HepG2 (cell line): ENCODE results near the gene COL5A1. TPM values are rescaled to one million over a fixed set of nuclear protein-coding genes. Genes with fewer than 3 reads are reported as not detected.

Experiments
- ATAC-seq: fragments of 200-7000 bp; cut with Tn5 transposase; 3 replicates; pipeline ENCODE4 v1.9.1; 2020; ENCODE audit warnings: mild to moderate bottlenecking, moderate library complexity
- BruUV-seq: library from RNA; stranded (reverse); fragments of 400-500 nt; replicated peaks from 2 replicates; lab custom pipeline; 2021; lab: Mats Ljungman, UMichigan
- CTCF ChIA-PET: fragments of 300-600 bp; formaldehyde crosslinking; extraction: SDS; loops from one replicate; lab custom pipeline; 2021; ENCODE audit warnings: low total read pairs, inconsistent platforms, low intra/inter-chr PET ratio; lab: Yijun Ruan, JAX
- POLR2A ChIA-PET: fragments of 350-600 bp; sonication (Branson Sonifier 250); formaldehyde crosslinking; loops from one replicate; lab custom pipeline; 2020; ENCODE audit warnings: antibody characterized with exemption, inconsistent platforms; lab: Yijun Ruan, JAX
- DNase-seq: peaks from one replicate; pipeline ENCODE4 v3.0.0-alpha.2; 2015; ENCODE audit warnings: low spot score
- FAIRE-seq: peaks from 3 replicates; lab custom pipeline; 2011; peaks lifted over from hg19 to GRCh38; lab: Jason Lieb, UNC
- H2AFZ ChIP-seq: one replicate; pipeline ENCODE4 v1.6.1; 2011; ENCODE audit warnings: low read length, inconsistent platforms
- H3K27ac ChIP-seq: fragments of 300-600 bp; 3 replicates; pipeline ENCODE4 v1.8.0; 2011; ENCODE audit warnings: mixed run types, mild to moderate bottlenecking, mixed read lengths, low read length, inconsistent platforms; ENCODE audit not compliant: insufficient read depth; ENCODE audit errors: extremely low read length
- H3K27me3 ChIP-seq, 2 experiments: fragments of 200-600 bp in 1 of 2; 2 replicates in 1 of 2; 3 replicates in 1 of 2; pipeline versions ENCODE4 v1.6.0 to v1.8.0; 2011; ENCODE audit warnings: low read length in 2 of 2, mild to moderate bottlenecking in 2 of 2, moderate library complexity in 2 of 2, inconsistent platforms in 1 of 2; ENCODE audit not compliant: insufficient read depth in 2 of 2, control insufficient read depth in 1 of 2
- H3K36me3 ChIP-seq, 2 experiments: fragments of 200-600 bp in 1 of 2; replicated peaks in 1 of 2; 2 replicates in 1 of 2; 3 replicates in 1 of 2; pipeline versions ENCODE4 v1.5.1 to v1.8.0; 2011; ENCODE audit warnings: low read length in 2 of 2, inconsistent platforms in 1 of 2; ENCODE audit not compliant: insufficient read depth in 2 of 2, control insufficient read depth in 1 of 2
- H3K4me1 ChIP-seq: 2 replicates; pipeline ENCODE4 v1.5.1; 2012; ENCODE audit warnings: low read length, inconsistent platforms; ENCODE audit not compliant: insufficient read depth
- H3K4me2 ChIP-seq: 2 replicates; pipeline ENCODE4 v1.6.0; 2011; ENCODE audit warnings: low read depth, low read length, inconsistent platforms
- H3K4me3 ChIP-seq, 3 experiments: fragments of 200-600 bp in 1 of 3; sonication (generic), shearing (Covaris generic) in 1 of 3; replicated peaks in 1 of 3; 2 replicates each; pipeline ENCODE4 v1.5.1; 2011 to 2016; ENCODE audit warnings: low read length in 3 of 3, inconsistent platforms in 2 of 3, low read depth in 2 of 3, mild to moderate bottlenecking in 2 of 3, control low read depth in 1 of 3, mixed read lengths in 1 of 3; ENCODE audit not compliant: insufficient read depth in 1 of 3
- H3K79me2 ChIP-seq: one replicate; pipeline ENCODE4 v1.6.1; 2011; ENCODE audit warnings: low read length, inconsistent platforms; ENCODE audit not compliant: insufficient read depth
- H3K9ac ChIP-seq: 2 replicates; pipeline ENCODE4 v1.6.0; 2011; ENCODE audit warnings: mild to moderate bottlenecking, low read depth, low read length, inconsistent platforms; ENCODE audit not compliant: insufficient read depth
- H3K9me3 ChIP-seq: 2 replicates; pipeline ENCODE4 v1.5.1; 2012; ENCODE audit warnings: mild to moderate bottlenecking, low read length
- H4K20me1 ChIP-seq: 2 replicates; pipeline ENCODE4 v1.6.0; 2011; ENCODE audit warnings: inconsistent platforms, mild to moderate bottlenecking, low read length, moderate library complexity; ENCODE audit not compliant: insufficient read depth
- DDIT3 ChIP-seq: sonication (generic); formaldehyde crosslinking; IDR thresholded peaks from 2 replicates; pipeline ENCODE4 v1.4.0; 2020; ENCODE audit warnings: mild to moderate bottlenecking, missing genetic modification reagents
- EHMT2 ChIP-seq: fragments of 200-600 bp; sonication (generic); IDR thresholded peaks from 2 replicates; pipeline ENCODE4 v1.7.0; 2017; ENCODE audit warnings: antibody characterized with exemption, low read depth, low read length, borderline replicate concordance
- HIVEP1 ChIP-seq: sonication (generic); formaldehyde crosslinking; IDR thresholded peaks from 2 replicates; pipeline ENCODE4 v1.4.0; 2020; ENCODE audit warnings: mild to moderate bottlenecking, missing genetic modification reagents
- KDM5B ChIP-seq: sonication (generic); formaldehyde crosslinking; IDR thresholded peaks from 2 replicates; pipeline ENCODE4 v1.4.0; 2020; ENCODE audit warnings: missing genetic modification reagents, mild to moderate bottlenecking, borderline replicate concordance
- KMT2A ChIP-seq: sonication (generic); formaldehyde crosslinking; IDR thresholded peaks from 2 replicates; pipeline ENCODE4 v1.4.0; 2020; ENCODE audit warnings: missing genetic modification reagents
- MTERF4 ChIP-seq: sonication (generic); formaldehyde crosslinking; IDR thresholded peaks from 2 replicates; pipeline ENCODE4 v1.8.0; 2023; ENCODE audit warnings: mild to moderate bottlenecking, missing genetic modification reagents
- NR2C2 ChIP-seq: sonication (generic); formaldehyde crosslinking; IDR thresholded peaks from 2 replicates; pipeline ENCODE4 v1.4.0; 2020; ENCODE audit warnings: missing genetic modification reagents, mild to moderate bottlenecking, moderate library complexity, borderline replicate concordance
- NR2F1 ChIP-seq, 2 experiments: fragments of 450-650 bp in 1 of 2; formaldehyde crosslinking in 1 of 2; IDR thresholded peaks; 2 replicates each; pipeline versions ENCODE4 v1.5.0 to v1.6.1; 2016 to 2020; ENCODE audit warnings: mild to moderate bottlenecking in 1 of 2, missing compliant biosample characterization in 1 of 2, missing genetic modification reagents in 1 of 2, moderate library complexity in 1 of 2
- NR2F2 ChIP-seq: IDR thresholded peaks from 2 replicates; pipeline ENCODE4 v1.6.1; 2012; ENCODE audit warnings: low read depth, inconsistent platforms, borderline replicate concordance
- PHF8 ChIP-seq: sonication (generic); formaldehyde crosslinking; IDR thresholded peaks from 2 replicates; pipeline ENCODE4 v1.5.0; 2020; ENCODE audit warnings: missing genetic modification reagents
- SPEN ChIP-seq: sonication (generic); formaldehyde crosslinking; IDR thresholded peaks from 2 replicates; pipeline ENCODE4 v1.5.1; 2020; ENCODE audit warnings: low read depth, mild to moderate bottlenecking, missing genetic modification reagents
- SSRP1 ChIP-seq: IDR thresholded peaks from 2 replicates; pipeline ENCODE4 v1.6.1; 2016; ENCODE audit warnings: control low read depth
- ZBTB7A ChIP-seq: sonication (generic); formaldehyde crosslinking; IDR thresholded peaks from 2 replicates; pipeline ENCODE4 v1.8.0; 2022; ENCODE audit warnings: mild to moderate bottlenecking, missing genetic modification reagents
- ZBTB8A ChIP-seq: sonication (generic); formaldehyde crosslinking; IDR thresholded peaks from 2 replicates; pipeline ENCODE4 v1.4.0; 2020; ENCODE audit warnings: mild to moderate bottlenecking, low read depth, missing genetic modification reagents, borderline replicate concordance
- ZNF136 ChIP-seq: sonication (generic); formaldehyde crosslinking; IDR thresholded peaks from 2 replicates; pipeline ENCODE4 v1.8.1; 2022; ENCODE audit warnings: low read depth, mild to moderate bottlenecking, moderate library complexity, missing genetic modification reagents
- ZNF446 ChIP-seq: sonication (generic); formaldehyde crosslinking; IDR thresholded peaks from 2 replicates; pipeline ENCODE4 v1.5.0; 2020; ENCODE audit warnings: mild to moderate bottlenecking, missing genetic modification reagents
- ZNF609 ChIP-seq: sonication (generic); formaldehyde crosslinking; IDR thresholded peaks from 2 replicates; pipeline ENCODE4 v1.4.0; 2020; ENCODE audit warnings: mild to moderate bottlenecking, missing genetic modification reagents, borderline replicate concordance
- ZNF75D ChIP-seq: sonication (generic); formaldehyde crosslinking; IDR thresholded peaks from 2 replicates; pipeline ENCODE4 v1.8.1; 2023; ENCODE audit warnings: missing genetic modification reagents, mild to moderate bottlenecking, borderline replicate concordance
- WGBS: methylation state at CpG from one replicate; pipeline ENCODE4 v1.1.6; 2017; ENCODE audit warnings: low lambda C conversion rate; 5-methylcytosine and 5-hydroxymethylcytosine counted together
- in situ Hi-C: cut with HindIII; loops from 2 replicates; pipeline ENCODE4 v1.10.0; 2017; ENCODE audit warnings: low pct_unique_long_range_greater_than_20kb; ENCODE audit not compliant: extremely low pct_ligation_motif_present
- intact Hi-C: fragments of 100-400 bp; cut with micrococcal nuclease; formaldehyde crosslinking; loops from one replicate; pipeline ENCODE4 v1.10.0; 2022; ENCODE audit not compliant: unreplicated experiment
- polyA plus RNA-seq, 8 experiments: library from polyadenylated mRNA; depleted of rRNA in 3 of 8; stranded (reverse) in 7 of 8; unstranded in 1 of 8; fragments of >200 nt; fragmentation: Illumina TruSeq in 4 of 8; extraction: Trizol in 4 of 8; gene quantifications; 2 replicates each; pipeline versions ENCODE4 v1.2.1 to v1.2.3, GENCODE V29; 2011 to 2016; ENCODE audit warnings: low read depth in 4 of 8, missing spikeins in 1 of 8, mixed read lengths in 1 of 8; ENCODE audit not compliant: insufficient read depth in 1 of 8
- total RNA-seq, 5 experiments: library from RNA; depleted of rRNA; stranded (reverse); fragments of >200 nt; fragmentation: Illumina TruSeq; extraction: Trizol; gene quantifications; 2 replicates each; pipeline ENCODE4 v1.2.3, GENCODE V29; 2016; ENCODE audit warnings: low read depth in 1 of 5

COL5A1 gene
- total and polyA plus RNA-seq, 2 of the 13 experiments (the other 11 are each of a cell fraction or from before 2014, with no cell fraction given): not detected

- TF ChIP-seq EHMT2 (no peak), NR2C2 (CRISPR knock-in tag) (no peak)
Observed at GRCh38 chr9:134641990-134642384, 384 bp downstream of the COL5A1 start (continued).

GRCh38 chr9:134642385-134643181 is 980 bp downstream of the COL5A1 start:
- H3K9ac ChIP-seq: no peak overlapping the region
- intact Hi-C loops (no loop called here), in situ Hi-C loops (no loop called here)
- no peaks in the 10 kb centered on the region for H3K4me1 ChIP-seq
- ChIA-PET POLR2A (no interaction called here), CTCF (no interaction called here)
- ATAC-seq: no peak
- H3K9me3 ChIP-seq: no peaks in the 10 kb centered on the region
- no TSS peak for BruUV-seq
- H2AFZ ChIP-seq: no peak overlapping the region
- whole genome bisulfite sequencing: 20% methylated on average over 4 of the region's 37 CpGs
- H4K20me1 ChIP-seq: no peaks in the 10 kb centered on the region
- no peaks in the 10 kb centered on the region for H3K36me3 ChIP-seq
- peaks cover 11 to 78% of the 10 kb centered on the region in 2 experiments for H3K27me3 ChIP-seq
- no peak for FAIRE-seq
- no peak overlapping the region for H3K27ac ChIP-seq
- H3K4me2 ChIP-seq: no peak overlapping the region
- DNase-seq: no peak
- H3K4me3 ChIP-seq: no peak overlapping the region
- H3K79me2 ChIP-seq: no peaks in the 10 kb centered on the region
- TF ChIP-seq PHF8 (CRISPR knock-in tag) (no peak), ZNF609 (CRISPR knock-in tag) (no peak), KMT2A (CRISPR knock-in tag) (no peak), ZNF446 (no peak), SSRP1 (CRISPR knock-in tag) (no peak), ZBTB7A (CRISPR knock-in tag) (no peak), ZNF136 (CRISPR knock-in tag) (no peak), ZNF75D (CRISPR knock-in tag) (no peak), DDIT3 (CRISPR knock-in tag) (no peak), NR2F2 (no peak), HIVEP1 (CRISPR knock-in tag) (no peak), NR2F1 (CRISPR knock-in tag; IDR thresholded peaks at IDR 0.05) (no peak), MTERF4 (CRISPR knock-in tag) (no peak), KDM5B (CRISPR knock-in tag) (no peak), SPEN (CRISPR knock-in tag) (no peak), ZBTB8A (CRISPR knock-in tag) (no peak)
